Ammon's horn (tissue), 1 donor: Measurements from ENCODE around the gene WDR1.
"Not testable (repeated sequence)": the region's sequence is repeated elsewhere in the genome, so short reads cannot be mapped to it uniquely, and the experiment has no call there.

Experiments used
- DNase-seq: peaks from one replicate; pipeline ENCODE4 v3.0.0-alpha.2; 2016; ENCODE audit warnings: low spot score

Gene WDR1

DNA sequence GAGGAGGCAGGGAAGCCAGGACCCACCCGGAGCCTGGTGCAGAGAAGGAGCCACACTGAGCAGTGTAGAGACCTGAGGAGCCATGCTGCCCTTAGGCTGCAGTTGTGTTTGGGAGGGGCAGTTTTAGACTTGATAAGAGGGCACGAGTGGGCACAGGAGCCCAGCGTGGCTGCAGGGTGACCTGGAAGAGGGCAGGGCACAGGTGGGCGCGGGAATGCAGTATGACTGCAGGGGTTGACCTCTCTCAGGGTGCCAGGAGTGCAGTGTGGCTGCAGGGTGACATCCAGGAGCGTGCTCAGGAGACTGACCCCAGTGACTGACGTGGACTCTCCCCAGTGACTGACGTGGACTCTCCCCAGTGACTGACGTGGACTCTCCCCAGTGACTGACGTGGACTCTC is 14.6 kb upstream of the WDR1 start:
- DNase-seq = no peak

DNA sequence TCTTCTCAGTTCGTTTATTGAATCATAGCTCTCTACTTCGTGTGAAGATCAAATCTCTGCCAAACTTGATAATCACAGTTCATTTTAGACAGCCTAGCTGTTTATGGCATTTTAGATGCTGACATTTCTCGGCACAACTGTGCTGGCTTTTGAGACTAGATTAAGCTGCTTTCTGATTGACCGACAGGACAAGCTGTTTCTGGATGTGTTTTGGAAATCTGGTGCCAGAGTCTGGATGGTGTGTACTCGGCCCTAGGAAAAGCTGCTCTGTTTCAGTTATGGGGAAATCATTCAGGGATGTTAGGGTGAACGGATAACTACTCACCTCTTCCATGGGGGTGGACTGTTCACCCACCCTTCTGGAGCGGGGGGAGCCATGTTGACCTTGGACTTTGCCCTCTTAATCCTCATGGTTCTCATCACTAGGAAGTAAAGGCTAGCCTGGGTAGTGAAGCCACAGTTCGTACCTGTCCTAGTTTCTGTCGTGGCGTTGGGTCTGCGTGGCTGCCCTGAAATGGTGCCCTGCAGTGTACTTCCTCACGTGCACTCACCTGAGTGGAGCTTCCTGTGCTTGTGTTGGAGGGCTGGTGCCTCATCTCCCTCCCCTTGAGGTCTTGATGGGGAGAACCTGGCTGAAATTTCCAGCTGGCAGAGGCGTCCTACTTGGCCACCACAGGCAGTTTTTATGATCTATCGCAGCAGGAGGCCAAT is 13.7 kb upstream of the WDR1 start:
- no peak for DNase-seq

DNA sequence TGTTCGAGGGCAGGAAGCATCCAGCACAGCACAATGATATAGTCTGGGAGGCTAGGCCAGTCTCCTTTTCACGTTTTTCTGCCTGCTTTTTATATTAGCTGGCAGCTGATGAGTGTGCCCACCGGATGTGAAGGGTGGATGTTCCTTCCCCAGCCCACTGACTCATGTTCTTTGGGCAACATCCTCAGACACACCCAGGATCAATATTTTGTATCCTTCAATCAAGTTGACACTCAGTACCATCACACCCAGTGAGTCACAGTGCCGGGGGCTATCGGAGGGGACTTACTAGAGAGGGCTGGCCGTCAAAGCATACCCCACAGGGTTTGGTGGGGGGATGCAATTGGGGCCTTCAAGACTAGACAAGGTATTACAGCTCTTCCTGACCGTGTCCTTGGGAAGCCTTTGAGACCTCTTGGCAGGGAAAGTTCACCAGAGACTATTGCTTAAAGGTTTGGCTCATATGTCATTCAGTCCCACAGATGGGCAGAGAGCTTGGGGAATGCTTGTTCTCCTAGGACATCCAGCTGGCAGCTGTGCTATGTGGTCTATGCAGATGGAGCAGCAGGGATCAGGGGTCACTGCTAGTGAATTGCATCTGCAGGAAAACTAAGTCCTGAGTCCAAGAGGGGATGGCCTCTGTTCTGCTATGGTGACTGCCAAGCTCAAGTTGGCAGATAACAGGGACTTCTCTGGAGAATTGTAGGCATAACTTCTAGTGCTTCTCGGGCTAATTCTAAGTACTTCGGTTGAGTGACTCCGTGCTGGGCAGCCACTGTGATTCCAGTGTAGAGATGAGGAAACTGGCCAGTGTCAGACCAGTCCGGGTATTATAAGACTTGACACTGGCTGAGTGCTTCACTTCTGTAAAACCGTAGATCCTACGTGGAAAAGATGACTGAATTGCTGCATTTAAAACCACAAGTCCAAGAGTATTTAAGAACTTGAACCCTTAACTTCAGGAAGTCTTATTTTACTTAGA is 12.9 kb upstream of the WDR1 start:
- no peak for DNase-seq

DNA sequence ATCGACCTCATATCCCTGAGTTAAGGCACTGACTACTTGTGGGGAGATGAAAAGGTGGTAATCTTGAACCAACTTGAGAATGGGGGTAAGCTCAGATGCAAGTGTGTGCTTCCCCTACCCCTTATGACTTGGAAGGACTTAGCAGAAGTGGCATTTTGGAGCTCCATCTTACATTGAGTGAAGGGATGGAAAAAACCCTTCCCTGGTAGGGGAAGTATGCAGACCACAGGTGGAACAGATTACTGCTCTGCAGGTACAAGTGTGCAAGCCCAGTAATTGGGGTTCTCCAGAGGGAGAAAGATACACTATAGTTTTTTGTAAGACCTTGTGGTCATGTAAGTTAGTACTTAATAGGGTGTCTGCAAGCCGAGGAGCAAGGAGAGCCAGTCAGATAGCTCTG is 12.2 kb upstream of the WDR1 start:
- DNase-seq = no peak

DNA sequence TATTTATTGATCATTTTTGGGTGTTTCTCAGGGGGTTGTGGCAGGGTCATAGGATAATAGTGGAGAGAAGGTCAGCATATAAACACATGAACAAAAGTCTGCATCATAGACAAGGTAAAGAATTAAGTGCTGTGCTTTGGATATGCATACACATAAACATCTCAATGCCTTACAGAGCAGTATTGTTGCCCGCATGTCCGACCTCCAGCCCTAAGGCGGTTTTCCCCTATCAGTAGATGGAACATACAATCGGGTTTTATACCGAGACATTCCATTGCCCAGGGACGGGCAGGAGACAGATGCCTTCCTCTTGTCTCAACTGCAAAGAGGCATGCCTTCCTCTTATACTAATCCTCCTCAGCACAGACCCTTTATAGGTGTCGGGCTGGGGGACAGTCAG is 10.9 kb upstream of the WDR1 start:
- not testable (repeated sequence) for DNase-seq

DNA sequence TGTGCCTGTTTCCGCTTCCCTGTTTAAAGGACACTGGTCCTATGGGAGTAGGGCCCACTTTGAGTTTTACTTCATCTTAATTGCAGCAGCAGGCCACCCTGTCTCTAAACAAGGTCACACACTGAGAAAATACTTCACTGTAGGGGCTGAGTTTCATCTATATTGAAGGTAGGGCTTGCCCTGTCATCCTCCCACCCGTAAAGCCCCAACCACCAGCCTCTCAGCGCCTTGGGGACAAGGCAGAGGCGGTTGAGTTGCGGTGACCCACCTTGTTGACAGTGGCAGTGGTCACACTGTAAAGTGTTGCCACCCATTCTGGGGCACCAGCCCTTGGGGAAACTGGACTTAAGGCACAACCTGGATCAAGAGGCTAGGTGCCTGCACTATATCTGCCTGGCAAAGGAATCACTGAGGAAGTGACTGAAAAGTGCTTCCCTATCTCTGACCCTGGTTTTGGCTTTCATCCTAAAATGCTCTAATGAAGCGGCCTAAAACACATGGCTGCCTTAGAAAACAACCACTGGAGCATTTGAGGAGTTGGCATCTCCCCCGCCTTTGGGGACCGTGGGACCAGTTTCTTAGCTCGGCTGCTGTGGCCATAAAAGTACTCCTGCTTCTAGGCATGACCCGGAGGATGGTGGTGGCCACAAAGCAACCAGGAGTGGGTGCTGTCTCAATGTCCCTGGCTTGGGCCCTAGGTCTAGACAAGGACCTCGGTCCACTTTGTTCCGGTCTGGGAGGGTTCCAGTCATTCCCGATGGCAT is 7.8 kb upstream of the WDR1 start:
- no peak for DNase-seq

DNA sequence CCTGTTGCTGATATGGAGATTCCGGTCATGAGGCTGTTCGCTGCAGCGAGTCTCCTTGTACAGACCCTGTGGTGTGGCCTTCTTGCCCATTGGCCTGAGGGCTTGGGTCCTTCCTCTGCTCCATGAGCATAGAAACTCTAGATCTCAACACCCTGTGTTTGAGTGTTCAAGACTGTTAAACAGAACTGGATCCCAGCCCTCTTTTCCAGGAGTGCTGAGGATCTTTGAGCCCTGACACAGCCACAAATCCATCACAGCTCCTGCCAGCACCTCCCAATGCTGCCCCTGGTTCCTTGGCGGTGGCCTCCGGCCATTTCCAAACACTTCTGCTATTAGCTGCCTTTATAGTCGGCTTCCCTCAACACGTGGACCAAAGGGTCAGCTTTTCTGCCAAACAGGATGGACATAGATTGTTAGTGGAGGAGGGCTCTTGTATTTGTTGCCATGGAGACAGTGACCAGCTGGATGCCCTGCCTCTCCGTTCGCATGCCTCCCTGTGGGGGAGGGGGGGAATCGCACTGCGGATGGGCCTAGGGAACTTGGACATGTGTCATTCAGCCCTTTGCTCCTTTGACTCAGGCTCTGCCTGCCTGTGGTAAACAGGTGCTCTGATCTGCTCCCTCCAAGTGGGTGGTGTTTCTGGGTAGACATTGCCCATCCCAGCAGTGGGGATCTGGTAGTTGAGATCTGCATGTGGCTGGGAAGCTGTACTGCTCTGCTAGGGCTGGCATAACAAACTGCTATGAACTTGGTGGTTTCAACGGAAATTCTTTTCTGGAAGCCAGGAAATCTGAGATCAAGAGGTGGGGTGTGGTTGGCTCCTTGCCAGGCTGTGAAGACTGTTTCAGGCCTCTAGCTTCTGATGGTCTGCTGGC is 6.9 kb upstream of the WDR1 start:
- DNase-seq = no peak

DNA sequence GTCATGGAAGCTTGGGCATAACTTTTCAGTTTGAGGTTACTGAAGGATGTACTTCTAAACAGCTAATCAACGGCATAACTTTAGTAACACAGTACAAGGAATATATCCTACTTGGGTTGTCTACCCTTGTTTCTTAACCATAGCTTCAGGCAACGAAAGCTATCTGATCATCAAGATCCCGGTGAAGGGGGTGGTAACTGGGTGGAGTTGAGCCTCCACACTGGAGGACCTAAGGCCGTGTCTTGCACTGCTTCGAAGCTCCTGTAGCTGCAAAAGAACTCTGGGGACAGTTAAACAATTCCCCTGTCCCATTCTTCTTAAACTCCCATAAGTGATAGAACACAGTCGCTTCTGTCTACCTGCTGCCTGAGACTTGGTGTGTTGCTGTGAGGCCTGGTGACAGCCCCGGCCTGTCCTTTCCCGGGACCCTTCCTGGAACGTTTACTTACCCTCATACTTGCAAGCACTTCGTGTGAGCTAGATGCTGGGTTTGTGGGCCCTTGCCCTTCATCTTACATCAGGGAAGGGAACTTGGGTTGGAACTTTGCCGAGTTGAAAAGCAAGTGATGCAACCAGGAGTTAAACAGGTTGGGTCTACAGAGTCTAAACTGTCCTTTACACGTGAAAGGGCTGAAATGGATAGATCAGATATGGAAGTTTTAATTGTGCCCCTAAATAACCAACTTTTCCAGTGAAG is 5.8 kb upstream of the WDR1 start:
- no peak for DNase-seq

DNA sequence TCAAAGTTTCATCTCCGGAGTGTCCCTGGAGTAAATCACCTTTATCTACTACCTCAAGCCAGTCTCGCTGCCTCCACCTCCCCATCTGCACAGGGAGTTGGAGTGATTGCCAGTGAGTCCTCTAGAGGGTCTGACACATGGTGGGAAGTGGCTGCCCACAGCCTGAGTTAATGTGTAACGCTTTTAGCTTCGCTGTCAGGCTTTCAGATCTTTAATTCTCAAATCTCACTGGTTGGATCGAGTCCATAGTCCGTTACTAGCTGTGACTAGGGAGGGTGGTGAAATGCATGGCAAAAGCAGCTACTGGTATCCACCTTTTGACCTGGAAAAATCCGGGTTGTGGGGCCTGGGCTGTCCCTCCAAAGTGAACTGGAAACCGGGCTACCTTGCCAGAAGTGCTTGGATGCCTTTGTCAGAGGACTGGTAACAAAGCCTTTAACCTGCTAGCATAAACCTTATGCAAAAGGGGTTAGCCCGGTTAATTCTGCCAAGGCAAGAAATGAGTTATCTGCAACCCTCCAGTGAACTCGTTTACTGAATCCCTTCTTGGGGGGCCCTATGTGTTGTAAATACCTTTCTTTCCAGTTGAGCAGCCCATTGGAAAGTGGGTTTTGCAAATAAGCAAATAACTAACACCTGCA is 5.1 kb upstream of the WDR1 start:
- DNase-seq = no peak

DNA sequence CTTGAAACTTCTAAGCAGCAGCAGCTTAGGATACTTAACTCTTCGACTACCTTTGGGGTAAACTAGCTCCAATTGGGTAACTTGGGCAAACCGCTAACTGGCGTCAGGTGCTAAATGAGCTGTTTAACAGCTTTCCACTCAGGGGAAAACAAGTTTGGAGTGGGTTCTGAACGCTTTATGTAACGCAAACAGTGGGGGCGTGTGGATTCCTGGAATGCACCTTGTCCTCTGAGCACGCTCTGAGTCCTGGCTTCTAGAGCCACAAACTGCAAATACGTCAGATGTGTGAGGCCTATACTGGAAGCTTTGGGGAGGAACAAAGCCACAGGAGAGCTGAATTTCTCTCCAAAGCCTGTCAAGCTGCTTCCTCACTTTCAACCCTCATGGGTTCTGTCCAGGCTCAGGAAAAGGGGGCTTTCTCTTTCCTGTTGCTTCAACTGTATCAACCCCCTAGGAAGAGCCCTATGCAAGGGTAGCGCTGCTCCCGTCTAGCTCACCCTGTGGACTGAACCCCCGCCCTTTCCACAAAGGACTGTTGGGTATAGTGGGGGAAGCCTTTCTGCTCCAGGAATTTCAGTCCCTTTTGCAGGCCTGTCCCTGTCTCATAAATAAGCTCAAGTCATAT is 4.5 kb upstream of the WDR1 start:
- no peak for DNase-seq

DNA sequence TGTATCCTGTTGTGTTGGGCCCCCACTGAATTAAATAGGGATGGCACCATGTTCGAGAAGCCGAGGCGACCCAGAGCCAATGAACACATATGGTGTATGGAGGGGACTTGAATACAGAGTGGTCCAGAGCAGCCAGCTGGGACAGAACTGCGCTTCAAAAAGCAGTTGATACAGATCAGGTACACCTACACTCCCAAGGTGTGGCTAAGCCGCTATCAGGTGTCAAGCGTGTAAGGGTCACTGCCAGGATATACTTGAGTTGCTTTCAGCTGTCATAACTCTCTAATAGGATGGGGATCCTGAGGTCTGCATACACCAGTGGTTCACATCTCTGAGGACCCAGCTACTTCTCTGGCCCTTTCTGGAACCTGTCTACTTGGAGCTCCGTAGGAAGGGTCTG is 3.2 kb upstream of the WDR1 start:
- no peak for DNase-seq

DNA sequence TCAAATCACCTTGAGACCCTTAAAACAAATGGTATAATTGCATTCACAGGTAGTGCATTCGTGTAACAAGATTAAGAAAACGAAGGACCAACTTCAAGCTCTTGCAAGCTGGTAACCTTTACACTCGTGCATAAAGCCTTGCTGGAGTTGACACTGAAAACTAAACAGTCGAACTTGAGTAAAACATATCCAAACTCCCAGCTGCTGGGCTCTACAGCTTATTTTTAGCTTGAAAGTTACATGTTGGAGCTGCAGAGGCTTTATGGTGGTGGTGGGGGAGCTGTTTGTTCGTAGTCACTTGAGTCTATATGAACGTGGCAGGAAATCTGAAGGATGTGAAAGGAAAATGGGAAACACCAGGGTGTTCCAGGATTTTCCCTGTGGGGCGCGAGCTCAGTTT is 2.7 kb upstream of the WDR1 start:
- DNase-seq = no peak

DNA sequence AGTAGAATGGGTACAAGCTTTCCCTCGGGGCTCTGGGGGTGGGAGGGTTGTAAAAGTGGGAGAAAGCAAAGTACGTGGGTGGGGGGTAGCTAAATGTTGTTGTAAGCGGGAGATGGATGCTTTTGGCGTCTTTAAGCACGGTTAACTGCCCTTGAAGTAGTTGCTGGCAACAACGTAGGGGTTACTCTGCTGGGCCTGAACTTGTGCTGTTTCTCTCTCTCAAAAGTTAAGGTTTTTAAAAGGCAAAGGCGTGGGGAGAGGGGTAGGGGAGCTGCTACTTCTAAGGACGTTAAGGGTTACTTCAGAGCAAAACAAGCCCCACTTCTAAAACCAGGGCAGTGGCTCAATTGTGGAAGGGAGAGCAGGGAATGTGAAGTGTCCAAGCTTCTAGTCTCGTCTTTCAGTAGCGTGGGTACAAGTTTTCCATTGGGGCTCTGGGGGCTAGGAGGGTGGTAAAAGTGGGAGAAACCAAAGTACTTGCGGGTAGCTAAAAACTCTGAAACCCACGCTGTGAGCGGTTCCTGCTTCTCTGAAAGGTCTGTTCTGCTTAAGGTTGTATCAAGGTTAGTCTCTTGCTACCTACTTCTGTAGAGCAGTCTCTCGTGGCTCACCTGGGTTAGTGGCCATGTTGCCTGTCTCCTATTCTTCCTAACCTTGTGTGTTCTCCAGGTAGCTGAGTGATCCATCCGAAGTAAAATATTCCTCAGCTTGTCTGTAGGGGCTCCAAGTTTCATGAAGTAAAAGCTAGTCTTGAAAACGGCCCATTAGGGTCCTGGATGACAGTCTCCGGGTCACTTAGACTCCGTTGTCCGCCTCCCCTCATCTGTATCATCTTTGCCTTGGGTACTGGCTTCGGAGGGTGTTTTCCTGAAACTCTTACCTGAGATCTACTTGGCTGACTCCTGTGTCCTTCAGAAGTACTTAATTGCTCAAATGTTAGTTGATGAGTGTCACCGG is 1.7 kb upstream of the WDR1 start:
- no peak for DNase-seq

DNA sequence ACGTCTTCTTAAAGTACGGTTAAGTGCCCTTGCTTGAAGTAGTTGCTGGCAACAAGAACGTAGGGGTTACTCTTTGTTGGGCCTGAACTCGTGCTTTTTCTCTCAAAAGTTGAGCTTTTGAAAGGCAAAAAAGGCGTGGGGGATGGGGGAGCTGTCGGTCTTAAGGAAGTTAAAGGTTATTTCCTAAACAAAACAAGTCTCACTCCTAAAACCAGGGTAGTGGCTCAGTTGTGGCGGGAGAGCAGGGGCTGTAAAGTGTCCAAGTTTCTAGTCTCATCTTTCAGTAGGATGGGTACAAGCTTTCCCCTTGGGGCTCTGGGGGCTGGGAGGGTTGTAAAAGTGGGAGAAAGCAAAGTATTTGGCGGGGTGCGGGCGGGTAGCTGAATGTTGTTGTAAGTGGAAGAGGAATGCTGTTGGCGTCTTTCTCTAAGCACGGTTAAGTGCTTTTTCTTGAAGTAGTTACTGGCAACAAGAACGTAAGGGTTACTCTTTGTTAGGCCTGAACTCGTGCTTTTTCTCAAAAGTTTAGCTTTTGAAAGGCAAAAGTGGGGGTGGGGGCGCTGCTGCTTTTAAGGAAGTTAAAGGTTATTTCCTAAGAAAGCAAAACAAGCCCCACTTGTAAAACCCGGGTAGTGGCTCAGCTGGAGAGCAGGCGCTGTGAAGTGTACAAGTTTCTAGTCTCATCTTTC is 904 bp upstream of the WDR1 start:
- peak; percentile 26 for DNase-seq

DNA sequence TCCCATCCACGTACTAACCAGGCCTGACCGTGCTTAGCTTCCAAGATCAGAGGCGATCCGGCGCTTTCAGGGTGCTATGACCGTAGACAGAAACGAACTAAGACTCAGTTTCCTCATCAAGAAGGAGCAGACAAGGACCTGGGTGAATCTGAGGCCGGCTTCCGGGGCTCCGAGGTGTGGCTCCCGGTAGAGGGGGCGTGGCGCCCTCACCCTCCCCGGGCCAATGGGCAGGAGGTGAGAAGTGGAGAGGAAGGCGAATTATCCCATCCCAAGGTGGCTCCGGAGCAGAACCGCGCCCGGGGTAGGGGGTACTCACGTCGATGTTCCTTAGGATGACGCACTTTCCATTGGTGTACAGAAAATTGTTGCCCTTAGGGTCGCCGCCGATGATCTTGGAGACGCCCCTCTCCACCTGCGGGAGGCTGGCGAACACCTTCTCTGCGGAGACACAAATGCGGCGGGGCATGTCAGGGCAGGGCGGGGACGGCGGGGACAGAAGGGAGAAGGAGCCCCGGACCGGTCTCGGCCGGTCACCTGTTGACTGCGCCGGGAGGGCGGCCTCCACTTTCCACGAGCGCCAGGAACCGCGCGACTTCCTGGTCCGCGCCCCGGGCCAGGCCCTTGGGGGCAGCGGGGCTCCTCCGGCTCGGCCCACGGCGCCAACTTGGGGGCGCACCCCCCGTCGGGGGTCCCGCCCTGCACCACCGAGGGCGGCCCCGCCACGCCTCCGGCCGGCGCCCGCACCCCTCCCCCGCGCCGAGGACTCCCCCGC is 616 bp downstream of the WDR1 start:
- no peak for DNase-seq

DNA sequence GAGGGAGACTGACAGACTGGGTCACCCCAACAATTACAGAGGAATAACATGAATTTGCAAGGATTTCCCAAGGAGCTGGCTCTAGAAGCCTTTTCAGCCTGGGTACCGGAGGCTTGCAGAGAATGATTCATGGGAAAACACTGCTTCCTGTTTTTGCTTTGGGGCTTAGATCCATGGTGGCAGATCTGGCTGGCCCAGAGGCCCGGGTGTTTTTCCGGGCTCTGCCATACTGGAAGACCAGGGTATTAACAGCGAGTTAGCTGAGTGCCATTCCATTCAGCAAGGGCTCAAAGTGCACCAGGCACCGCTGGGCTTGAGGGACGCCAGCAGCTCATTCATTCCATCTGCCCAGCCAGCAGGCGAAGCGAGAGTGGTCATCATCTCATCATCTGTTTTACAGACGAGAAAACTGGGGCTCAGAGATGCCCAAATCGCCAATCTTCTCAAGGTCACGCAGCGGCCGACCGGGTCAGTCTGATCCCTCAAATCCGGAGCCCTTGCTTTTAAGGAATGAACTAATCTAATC is 1.3 kb downstream of the WDR1 start:
- DNase-seq = no peak

DNA sequence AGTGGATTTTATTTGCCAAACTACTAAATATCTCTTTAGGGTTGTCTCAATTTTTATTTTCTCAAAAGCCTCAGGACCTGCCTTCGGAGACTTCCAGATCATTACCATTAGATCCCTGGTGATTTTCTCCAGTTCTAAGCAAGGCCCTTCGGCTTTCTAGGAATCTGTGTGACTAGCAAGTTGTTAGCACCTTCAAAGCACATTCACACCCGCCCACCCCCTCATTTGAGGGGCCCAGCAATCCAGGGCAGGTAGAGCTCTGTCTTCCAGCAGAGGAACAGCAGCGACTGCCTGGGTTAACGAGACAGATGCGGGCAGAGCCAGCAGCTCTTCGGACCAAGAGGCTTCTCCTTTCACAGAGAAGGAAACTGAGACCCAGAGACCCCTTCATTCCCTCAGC is 2.0 kb downstream of the WDR1 start:
- no peak for DNase-seq
